Thyroid gland (tissue), 4 donors: ENCODE results near the gene NMNAT1.

Experiments used
- POLR2A ChIP-seq, 2 donors: fragments of 450-650 bp; IDR thresholded peaks; one replicate each; pipeline ENCODE4 v1.6.1; 2017; ENCODE audit warnings: antibody characterized with exemption in 2 of 2, mild to moderate bottlenecking in 2 of 2, moderate library complexity in 1 of 2
- TF ChIP-seq, protein P1 (sequence below), 6 experiments: fragments of 200-600 bp in 3 of 6; fragments of 450-650 bp in 3 of 6; sonication (generic) in 3 of 6; IDR thresholded peaks; one replicate each; pipeline ENCODE4 v1.5.1; 2016 to 2019; ENCODE audit warnings: antibody characterized with exemption in 6 of 6, mild to moderate bottlenecking in 2 of 6, inconsistent platforms in 1 of 6, moderate library complexity in 1 of 6

GRCh38 chr1:9894115-9894514 lies 49.2 kb upstream of the NMNAT1 start:
- TF ChIP-seq, protein P1, sequence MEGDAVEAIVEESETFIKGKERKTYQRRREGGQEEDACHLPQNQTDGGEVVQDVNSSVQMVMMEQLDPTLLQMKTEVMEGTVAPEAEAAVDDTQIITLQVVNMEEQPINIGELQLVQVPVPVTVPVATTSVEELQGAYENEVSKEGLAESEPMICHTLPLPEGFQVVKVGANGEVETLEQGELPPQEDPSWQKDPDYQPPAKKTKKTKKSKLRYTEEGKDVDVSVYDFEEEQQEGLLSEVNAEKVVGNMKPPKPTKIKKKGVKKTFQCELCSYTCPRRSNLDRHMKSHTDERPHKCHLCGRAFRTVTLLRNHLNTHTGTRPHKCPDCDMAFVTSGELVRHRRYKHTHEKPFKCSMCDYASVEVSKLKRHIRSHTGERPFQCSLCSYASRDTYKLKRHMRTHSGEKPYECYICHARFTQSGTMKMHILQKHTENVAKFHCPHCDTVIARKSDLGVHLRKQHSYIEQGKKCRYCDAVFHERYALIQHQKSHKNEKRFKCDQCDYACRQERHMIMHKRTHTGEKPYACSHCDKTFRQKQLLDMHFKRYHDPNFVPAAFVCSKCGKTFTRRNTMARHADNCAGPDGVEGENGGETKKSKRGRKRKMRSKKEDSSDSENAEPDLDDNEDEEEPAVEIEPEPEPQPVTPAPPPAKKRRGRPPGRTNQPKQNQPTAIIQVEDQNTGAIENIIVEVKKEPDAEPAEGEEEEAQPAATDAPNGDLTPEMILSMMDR (IDR thresholded peaks at IDR 0.05), result no peak
- no peak for TF ChIP-seq POLR2A (IDR thresholded peaks at IDR 0.05)
